Calu3 (cell line): Measurements from ENCODE around the gene C1QL3. TPM values are rescaled to one million over a fixed set of nuclear protein-coding genes. Genes with fewer than 3 reads are reported as not detected.

Source experiments
- Bru-seq: library from RNA; stranded (reverse); fragments of 400-500 nt; gene quantifications from one replicate; lab custom pipeline; 2021; lab: Mats Ljungman, UMichigan
- BruChase-seq, 2 experiments: library from RNA; stranded (reverse); fragments of 400-500 nt; gene quantifications; one replicate each; lab custom pipeline; 2021; lab: Mats Ljungman, UMichigan
- BruUV-seq: library from RNA; stranded (reverse); fragments of 400-500 nt; replicated peaks from 2 replicates; lab custom pipeline; 2021; lab: Mats Ljungman, UMichigan
- CTCF ChIA-PET: fragments of 300-600 bp; sonication (Branson Sonifier 250); formaldehyde crosslinking; loops from one replicate; lab custom pipeline; 2022; ENCODE audit warnings: antibody characterized with exemption; lab: Charles Lee
- DNase-seq: peaks from one replicate; pipeline ENCODE4 v3.0.0; 2022
- H3K27ac Mint-ChIP-seq: one replicate; pipeline ENCODE4 v1.8.0; 2022; ENCODE audit warnings: mixed read lengths; ENCODE audit not compliant: unreplicated experiment
- H3K27me3 Mint-ChIP-seq: one replicate; pipeline ENCODE4 v1.8.0; 2022; ENCODE audit warnings: mixed read lengths; ENCODE audit not compliant: unreplicated experiment
- H3K36me3 Mint-ChIP-seq: one replicate; pipeline ENCODE4 v1.8.0; 2022; ENCODE audit warnings: mild to moderate bottlenecking, moderate library complexity, mixed read lengths; ENCODE audit not compliant: insufficient read depth, unreplicated experiment
- H3K4me1 Mint-ChIP-seq: one replicate; pipeline ENCODE4 v1.8.0; 2022; ENCODE audit warnings: mild to moderate bottlenecking, low read depth, mixed read lengths; ENCODE audit not compliant: unreplicated experiment
- H3K4me3 Mint-ChIP-seq: one replicate; pipeline ENCODE4 v1.8.0; 2022; ENCODE audit warnings: mild to moderate bottlenecking, low read depth, moderate library complexity, mixed read lengths; ENCODE audit not compliant: unreplicated experiment
- H3K9me3 Mint-ChIP-seq: one replicate; pipeline ENCODE4 v1.8.0; 2022; ENCODE audit warnings: low read depth, mixed read lengths; ENCODE audit not compliant: unreplicated experiment
- CTCF ChIP-seq: fragments of 200-600 bp; IDR thresholded peaks from one replicate; pipeline ENCODE4 v1.8.0; 2022; ENCODE audit warnings: antibody characterized with exemption; ENCODE audit not compliant: unreplicated experiment
- intact Hi-C: fragments of 100-400 bp; cut with micrococcal nuclease; formaldehyde crosslinking; loops from one replicate; pipeline ENCODE4 v1.10.0; 2022; ENCODE audit not compliant: unreplicated experiment
- long read RNA-seq: library from polyadenylated mRNA; stranded (forward); transcript quantifications from one replicate; pipeline ENCODE4 v2.0.0, GENCODE V29; 2022
- total RNA-seq: library from RNA; stranded (reverse); gene quantifications from 2 replicates; pipeline ENCODE4 v1.2.3, GENCODE V29; 2022

The C1QL3 gene
- total RNA-seq (not detected in 2 replicates), Bru-seq, nascent RNA (percentile 8 among the genes with signal in this experiment), BruChase-seq, experiment 1, labeled RNA remaining after a 6-hour chase (percentile 8 among the genes with signal in this experiment), BruChase-seq, experiment 2, labeled RNA remaining after a 2-hour chase (percentile 12 among the genes with signal in this experiment)
- long read RNA-seq, partial matches to known transcripts = 0 of 1 reads
- long read RNA-seq, other reads (novel, unspliced or antisense) = 1 of 1 reads

- CTCF ChIA-PET = interaction anchor here (0.7 kb wide), 1 partner anchor 61 kb away, joined by 3 read pairs; no protein-coding TSS in a partner anchor
- Mint-ChIP-seq H3K36me3 (peaks cover 6% of the 10 kb centered on the region), H3K9me3 (no peaks in the 10 kb centered on the region), H3K4me1 (no peaks in the 10 kb centered on the region), H3K4me3 (peak within 1 kb of the TSS; percentile 65), H3K27me3 (no peaks in the 10 kb centered on the region), H3K27ac (no peak within 1 kb of the TSS)
- no peak for TF ChIP-seq CTCF
- peak; percentile 18 for DNase-seq
- BruUV-seq = no TSS peak
- intact Hi-C loops = no loop called here
Observed at GRCh38 chr10:16521311-16522016, at the start of gene C1QL3. C1QL3 (minus strand) TSS chr10:16521879; CDS start chr10:16521065, 814 bp downstream.

DNA sequence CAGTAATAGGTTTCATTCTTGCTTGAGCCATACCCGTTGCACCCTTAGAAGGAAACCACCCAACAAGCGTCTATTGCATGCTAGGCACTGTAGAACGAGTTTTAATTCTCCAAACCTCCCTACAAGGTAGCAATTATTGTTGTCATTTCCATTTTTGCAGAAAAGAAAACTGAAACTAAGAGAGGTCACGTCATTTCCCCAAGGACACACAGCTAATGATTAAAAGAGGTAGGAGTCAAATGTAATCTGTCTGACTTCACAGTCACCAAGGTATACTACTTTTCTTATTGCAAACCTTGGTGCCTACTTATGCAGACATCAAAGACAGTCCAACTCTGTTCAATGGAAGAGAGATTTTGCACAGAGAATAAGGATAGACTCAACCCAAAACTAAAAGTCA, 49.1 kb upstream of the C1QL3 start:
- no peak for DNase-seq
- no peaks in the 10 kb centered on the region for H3K36me3 Mint-ChIP-seq
- no peak for TF ChIP-seq CTCF
- no peaks in the 10 kb centered on the region for H3K4me1 Mint-ChIP-seq
- CTCF ChIA-PET = no interaction called here
- no peak overlapping the region for H3K4me3 Mint-ChIP-seq
- H3K9me3 Mint-ChIP-seq = no peaks in the 10 kb centered on the region
- no TSS peak for BruUV-seq
- no peaks in the 10 kb centered on the region for H3K27me3 Mint-ChIP-seq
- intact Hi-C loops = no loop called here
- H3K27ac Mint-ChIP-seq = no peak overlapping the region

GRCh38 chr10:16566202-16566805, 44.6 kb upstream of the C1QL3 start:
- H3K9me3 Mint-ChIP-seq = no peaks in the 10 kb centered on the region
- TF ChIP-seq CTCF = no peak

GRCh38 chr10:16565604-16566003, 43.9 kb upstream of the C1QL3 start:
- no peak overlapping the region for H3K27ac Mint-ChIP-seq
- no TSS peak for BruUV-seq
- no peaks in the 10 kb centered on the region for H3K4me1 Mint-ChIP-seq
- no peaks in the 10 kb centered on the region for H3K9me3 Mint-ChIP-seq
- H3K36me3 Mint-ChIP-seq = no peaks in the 10 kb centered on the region
- CTCF ChIA-PET = no interaction called here
- intact Hi-C loops = no loop called here
- no peak overlapping the region for H3K4me3 Mint-ChIP-seq
- DNase-seq = no peak
- TF ChIP-seq CTCF = no peak
- H3K27me3 Mint-ChIP-seq = no peaks in the 10 kb centered on the region

More at GRCh38 chr10:16566202-16566805, 44.6 kb upstream of the C1QL3 start:
- H3K27me3 Mint-ChIP-seq = no peaks in the 10 kb centered on the region
- intact Hi-C loops = no loop called here
- BruUV-seq = no TSS peak
- H3K36me3 Mint-ChIP-seq = no peaks in the 10 kb centered on the region
- no peak overlapping the region for H3K27ac Mint-ChIP-seq
- H3K4me1 Mint-ChIP-seq = no peaks in the 10 kb centered on the region
- CTCF ChIA-PET = no interaction called here
- no peak for DNase-seq
- no peak overlapping the region for H3K4me3 Mint-ChIP-seq
